ENCODE data around the gene AATF. TPM values are rescaled to one million over a fixed set of nuclear protein-coding genes. Genes with fewer than 3 reads are reported as not detected.

AATF gene
- total and polyA plus RNA-seq, 2 donors (not counting 1 experiment from before 2014, with no cell fraction given): 23.9 to 54.8 TPM

DNA sequence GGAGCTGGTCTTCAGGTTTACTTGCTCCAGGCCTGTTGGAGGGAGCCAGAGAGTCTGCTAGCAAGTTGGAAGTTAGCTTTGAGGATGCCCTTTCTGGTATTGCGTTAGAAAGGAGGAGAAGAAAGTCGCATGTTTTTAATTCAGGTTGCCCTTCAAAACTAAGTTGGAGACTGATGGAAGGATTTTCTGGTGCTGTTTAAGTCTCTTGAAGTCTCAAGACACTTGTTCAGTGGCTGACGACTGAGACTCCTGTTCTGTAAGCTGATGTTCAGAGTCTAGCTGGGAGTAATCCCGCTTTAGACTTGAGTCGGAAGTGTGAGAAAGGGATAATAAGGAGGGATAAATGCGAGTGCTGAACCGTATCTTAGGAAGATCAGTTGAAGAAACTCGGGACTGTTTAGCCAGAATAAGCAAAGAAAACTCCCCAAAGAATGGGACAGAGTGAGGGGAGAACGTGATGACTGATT, 740 bp downstream of the AATF start:
- intact Hi-C loops (cut with micrococcal nuclease): loop anchor here (2.0 to 10.0 kb wide), 9 partner anchors 21 to 1987 kb away; partner anchors contain the start of genes CCT6B, HNF1B, MYO19 and PEX12
- peak overlapping the region; percentile 70 to 96 (median 85) for H3K4me3 ChIP-seq (ENCODE audit: control extremely low read depth in 1 of 5, extremely low read depth in 1 of 5, insufficient read depth in 1 of 5, low read depth in 2 of 5, low read length in 4 of 5)
- 13% methylated on average over 9 of the region's 9 CpGs for WGBS (ENCODE audit: insufficient coverage)

DNA sequence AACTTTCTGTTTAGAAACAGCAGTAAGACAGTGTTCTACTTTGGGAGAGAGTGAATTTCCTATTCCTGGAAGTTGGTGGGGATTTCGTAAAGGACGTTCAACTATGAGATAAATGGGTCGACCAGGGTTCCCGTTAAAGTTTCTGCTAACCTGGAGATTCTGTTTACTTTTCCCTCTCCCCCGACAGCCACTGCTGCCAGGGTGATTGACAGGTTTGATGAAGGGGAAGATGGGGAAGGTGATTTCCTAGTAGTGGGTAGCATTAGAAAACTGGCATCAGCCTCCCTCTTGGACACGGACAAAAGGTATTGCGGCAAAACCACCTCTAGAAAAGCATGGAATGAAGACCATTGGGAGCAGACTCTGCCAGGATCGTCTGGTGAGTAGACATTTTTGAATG, 1.3 kb downstream of the AATF start:
- peak overlapping the region; percentile 94 for H3K4me2 ChIP-seq (replicated peaks; ENCODE audit: low read depth, low read length, poor library complexity, severe bottlenecking)
- H4K20me1 ChIP-seq (ENCODE audit: control insufficient read depth, insufficient read depth, low read length, poor library complexity, severe bottlenecking): peaks cover 33% of the 10 kb centered on the region
- ChIA-PET POLR2A (interaction anchor here (1.1 kb wide), 1 partner anchor 13 kb away, joined by 3 read pairs; the partner anchor contains the start of gene LHX1), CTCF (interaction anchor here (1.3 kb wide), 1 partner anchor 1141 kb away, joined by 3 read pairs; the partner anchor contains the start of gene TAF15)
- peaks cover 65% of the 10 kb centered on the region for H3K79me2 ChIP-seq (ENCODE audit: control insufficient read depth, insufficient read depth, low read length)
- no peak overlapping the region for H2AFZ ChIP-seq (ENCODE audit: insufficient read depth, low read depth, low read length, poor library complexity, severe bottlenecking)
- ATAC-seq (ENCODE audit: low read depth) (no peak), DNase-seq (no peak)
- H3K4me3 ChIP-seq (ENCODE audit: control extremely low read depth in 1 of 5, extremely low read depth in 1 of 5, insufficient read depth in 1 of 5, low read depth in 2 of 5, low read length in 4 of 5): peak overlapping the region in 4 of 5 experiments; percentile 70 to 96 (median 82)
- WGBS (ENCODE audit: insufficient coverage): 86% methylated on average over 7 of the region's 8 CpGs
- peaks cover 0 to 9% (median 0%) of the 10 kb centered on the region in 3 donors for H3K9me3 ChIP-seq (ENCODE audit: control extremely low read depth in 1 of 3, control insufficient read depth in 2 of 3, insufficient read depth in 1 of 3, low read length in 2 of 3)
- peaks cover 22% of the 10 kb centered on the region for H3K27me3 Mint-ChIP-seq
- no peak overlapping the region for H3K27ac ChIP-seq (ENCODE audit: low read length in 2 of 2)
- peak overlapping the region; percentile 88 for H3K9ac ChIP-seq (ENCODE audit: low read length)
- peak overlapping the region; percentile 96 for H3K4me3 Mint-ChIP-seq
- H3K4me1 Mint-ChIP-seq: peaks cover 50% of the 10 kb centered on the region
- peaks cover 0 to 42% of the 10 kb centered on the region in 2 experiments for H3K36me3 ChIP-seq (replicated peaks in 1 of 2; ENCODE audit: control extremely low read depth in 1 of 2, control insufficient read depth in 1 of 2, extremely low read depth in 1 of 2, insufficient read depth in 2 of 2, low read length in 1 of 2)
- peaks cover 25 to 42% of the 10 kb centered on the region in 2 donors for H3K4me1 ChIP-seq (ENCODE audit: control insufficient read depth in 2 of 2, insufficient read depth in 2 of 2, low read length in 2 of 2)
- TF ChIP-seq EZH2 (IDR thresholded peaks at IDR 0.05; ENCODE audit: borderline replicate concordance, insufficient read depth, low read depth, low read length, poor library complexity, severe bottlenecking): no peak
- TF ChIP-seq, protein P1, sequence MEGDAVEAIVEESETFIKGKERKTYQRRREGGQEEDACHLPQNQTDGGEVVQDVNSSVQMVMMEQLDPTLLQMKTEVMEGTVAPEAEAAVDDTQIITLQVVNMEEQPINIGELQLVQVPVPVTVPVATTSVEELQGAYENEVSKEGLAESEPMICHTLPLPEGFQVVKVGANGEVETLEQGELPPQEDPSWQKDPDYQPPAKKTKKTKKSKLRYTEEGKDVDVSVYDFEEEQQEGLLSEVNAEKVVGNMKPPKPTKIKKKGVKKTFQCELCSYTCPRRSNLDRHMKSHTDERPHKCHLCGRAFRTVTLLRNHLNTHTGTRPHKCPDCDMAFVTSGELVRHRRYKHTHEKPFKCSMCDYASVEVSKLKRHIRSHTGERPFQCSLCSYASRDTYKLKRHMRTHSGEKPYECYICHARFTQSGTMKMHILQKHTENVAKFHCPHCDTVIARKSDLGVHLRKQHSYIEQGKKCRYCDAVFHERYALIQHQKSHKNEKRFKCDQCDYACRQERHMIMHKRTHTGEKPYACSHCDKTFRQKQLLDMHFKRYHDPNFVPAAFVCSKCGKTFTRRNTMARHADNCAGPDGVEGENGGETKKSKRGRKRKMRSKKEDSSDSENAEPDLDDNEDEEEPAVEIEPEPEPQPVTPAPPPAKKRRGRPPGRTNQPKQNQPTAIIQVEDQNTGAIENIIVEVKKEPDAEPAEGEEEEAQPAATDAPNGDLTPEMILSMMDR (IDR thresholded peaks at IDR 0.05): no peak
- peaks cover 0 to 28% (median 27%) of the 10 kb centered on the region in 4 experiments for H3K27me3 ChIP-seq (replicated peaks in 1 of 4; ENCODE audit: control extremely low read depth in 1 of 4, control insufficient read depth in 3 of 4, insufficient read depth in 4 of 4, low read length in 3 of 4)
- H3K9me3 Mint-ChIP-seq (ENCODE audit: insufficient read depth): no peaks in the 10 kb centered on the region
- no peak overlapping the region for H3K27ac Mint-ChIP-seq
- intact Hi-C loops (cut with micrococcal nuclease): no loop called here

More for the DNA sequence above, 740 bp downstream of the AATF start:
- peaks cover 0 to 33% (median 32%) of the 10 kb centered on the region in 4 experiments for H3K27me3 ChIP-seq (replicated peaks in 1 of 4; ENCODE audit: control extremely low read depth in 1 of 4, control insufficient read depth in 3 of 4, insufficient read depth in 4 of 4, low read length in 3 of 4)
- Mint-ChIP-seq H3K27ac (peak overlapping the region; percentile 90), H3K9me3 (ENCODE audit: insufficient read depth) (no peaks in the 10 kb centered on the region), H3K4me1 (peaks cover 50% of the 10 kb centered on the region), H3K4me3 (peak overlapping the region; percentile 96), H3K27me3 (peaks cover 27% of the 10 kb centered on the region)
- peaks cover 32% of the 10 kb centered on the region for H4K20me1 ChIP-seq (ENCODE audit: control insufficient read depth, insufficient read depth, low read length, poor library complexity, severe bottlenecking)
- POLR2A ChIA-PET: interaction anchor here (0.9 to 1.1 kb wide), 3 partner anchors 11 to 14 kb away, joined by 3 to 4 read pairs (median 3); partner anchors contain the start of gene LHX1
- peak overlapping the region; percentile 88 for H3K9ac ChIP-seq (ENCODE audit: low read length)
- ATAC-seq (ENCODE audit: low read depth) (no peak), DNase-seq (no peak)
- peak overlapping the region; percentile 77 to 86 for H3K27ac ChIP-seq (ENCODE audit: low read length in 2 of 2)
- H3K36me3 ChIP-seq (replicated peaks in 1 of 2; ENCODE audit: control extremely low read depth in 1 of 2, control insufficient read depth in 1 of 2, extremely low read depth in 1 of 2, insufficient read depth in 2 of 2, low read length in 1 of 2): peaks cover 0 to 37% of the 10 kb centered on the region in 2 experiments
- H3K4me1 ChIP-seq (ENCODE audit: control insufficient read depth in 2 of 2, insufficient read depth in 2 of 2, low read length in 2 of 2): peaks cover 25 to 47% of the 10 kb centered on the region in 2 donors
- CTCF ChIA-PET: interaction anchor here (1.3 kb wide), 1 partner anchor 1140 kb away, joined by 3 read pairs; the partner anchor contains the start of gene TAF15
- peaks cover 0 to 9% (median 0%) of the 10 kb centered on the region in 3 donors for H3K9me3 ChIP-seq (ENCODE audit: control extremely low read depth in 1 of 3, control insufficient read depth in 2 of 3, insufficient read depth in 1 of 3, low read length in 2 of 3)
- H3K4me2 ChIP-seq (replicated peaks; ENCODE audit: low read depth, low read length, poor library complexity, severe bottlenecking): peak overlapping the region; percentile 94
- peaks cover 61% of the 10 kb centered on the region for H3K79me2 ChIP-seq (ENCODE audit: control insufficient read depth, insufficient read depth, low read length)
- no peak for TF ChIP-seq EZH2 (IDR thresholded peaks at IDR 0.05; ENCODE audit: borderline replicate concordance, insufficient read depth, low read depth, low read length, poor library complexity, severe bottlenecking)
- TF ChIP-seq, protein P1 (IDR thresholded peaks at IDR 0.05): no peak
- H2AFZ ChIP-seq (ENCODE audit: insufficient read depth, low read depth, low read length, poor library complexity, severe bottlenecking): peak overlapping the region; percentile 98

Measured in B cell (primary cell).